Colonic mucosa (tissue), 4 donors: ENCODE data around the gene TNIK. TPM values are rescaled to one million over a fixed set of nuclear protein-coding genes. Genes with fewer than 3 reads are reported as not detected.

Experiments
- DNase-seq: peaks from one replicate; pipeline ENCODE4 v3.0.0-alpha.2; 2020
- H3K27ac ChIP-seq: fragments of 200-600 bp; one replicate; pipeline ENCODE4 v1.8.0; 2021
- H3K27me3 ChIP-seq: fragments of 200-600 bp; one replicate; pipeline ENCODE4 v1.8.0; 2021
- H3K36me3 ChIP-seq: fragments of 200-600 bp; one replicate; pipeline ENCODE4 v1.8.0; 2021
- H3K4me1 ChIP-seq: fragments of 200-600 bp; one replicate; pipeline ENCODE4 v1.8.0; 2021; ENCODE audit warnings: mild to moderate bottlenecking
- H3K4me3 ChIP-seq: fragments of 200-600 bp; one replicate; pipeline ENCODE4 v1.8.0; 2021
- H3K9ac ChIP-seq, 2 donors: one replicate each; pipeline ENCODE4 v1.7.0; 2013; ENCODE audit warnings: control low read depth in 2 of 2, low read depth in 2 of 2, low read length in 2 of 2
- H3K9me3 ChIP-seq: fragments of 200-600 bp; one replicate; pipeline ENCODE4 v1.8.0; 2021
- CTCF ChIP-seq: fragments of 200-600 bp; IDR thresholded peaks from one replicate; pipeline ENCODE4 v1.8.0; 2022; ENCODE audit warnings: antibody characterized with exemption, mild to moderate bottlenecking
- intact Hi-C: fragments of 100-400 bp; cut with DNase I; formaldehyde crosslinking; loops from one replicate; pipeline ENCODE4 v1.14.1; 2022
- total RNA-seq, 2 donors: library from RNA; stranded (reverse); fragmentation: NEBNext Ultra II Directional in 1 of 2; extraction: Animal tissue kit (Norgen Biotek cat#: 25700) in 1 of 2; gene quantifications; one replicate each; pipeline ENCODE4 v1.2.1, GENCODE V29; 2021
- donor health status: healthy.
- donor health status: DM: no; HTN: no; CAD: no.
- donor health status: DM: no; HTN: no; CAD: no.

TNIK gene
- total RNA-seq, 2 donors from 2014 or later = 19.9 to 30.9 TPM

GRCh38 chr3:171116824-171117395 lies 343.3 kb downstream of the TNIK start:
- no peak for TF ChIP-seq CTCF
- DNase-seq = no peak
- no peaks in the 10 kb centered on the region for H3K36me3 ChIP-seq
- H3K4me3 ChIP-seq = no peak overlapping the region
- no peak overlapping the region for H3K27ac ChIP-seq
- no peaks in the 10 kb centered on the region for H3K27me3 ChIP-seq
- no peaks in the 10 kb centered on the region for H3K4me1 ChIP-seq
- intact Hi-C loops = no loop called here
- no peaks in the 10 kb centered on the region for H3K9me3 ChIP-seq
- H3K9ac ChIP-seq = no peak overlapping the region

- no peak for TF ChIP-seq CTCF
- Histone ChIP-seq H3K9me3 (no peaks in the 10 kb centered on the region), H3K9ac (no peak overlapping the region), H3K27me3 (no peaks in the 10 kb centered on the region), H3K4me1 (no peaks in the 10 kb centered on the region), H3K27ac (no peak overlapping the region), H3K4me3 (no peak overlapping the region), H3K36me3 (no peaks in the 10 kb centered on the region)
- DNase-seq = no peak
- intact Hi-C loops = no loop called here
Observed at GRCh38 chr3:171116365-171116764, 343.8 kb downstream of the TNIK start.

GRCh38 chr3:171115667-171116066 lies 344.5 kb downstream of the TNIK start:
- no peak for DNase-seq
- no peaks in the 10 kb centered on the region for H3K9me3 ChIP-seq
- H3K4me1 ChIP-seq = no peaks in the 10 kb centered on the region
- TF ChIP-seq CTCF = no peak
- H3K27ac ChIP-seq = no peak overlapping the region
- no peaks in the 10 kb centered on the region for H3K27me3 ChIP-seq
- H3K9ac ChIP-seq = no peak overlapping the region
- no peaks in the 10 kb centered on the region for H3K36me3 ChIP-seq
- no peak overlapping the region for H3K4me3 ChIP-seq
- intact Hi-C loops = no loop called here

GRCh38 chr3:171113716-171114115 lies 346.5 kb downstream of the TNIK start:
- Histone ChIP-seq H3K27me3 (no peaks in the 10 kb centered on the region), H3K4me3 (no peak overlapping the region), H3K36me3 (no peaks in the 10 kb centered on the region), H3K27ac (no peak overlapping the region), H3K4me1 (no peaks in the 10 kb centered on the region), H3K9ac (no peak overlapping the region), H3K9me3 (no peaks in the 10 kb centered on the region)
- no peak for TF ChIP-seq CTCF
- intact Hi-C loops = no loop called here
- DNase-seq = no peak

- Histone ChIP-seq H3K4me3 (no peak overlapping the region), H3K27ac (no peak overlapping the region), H3K36me3 (no peaks in the 10 kb centered on the region), H3K4me1 (no peaks in the 10 kb centered on the region), H3K9me3 (no peaks in the 10 kb centered on the region), H3K27me3 (no peaks in the 10 kb centered on the region), H3K9ac (no peak overlapping the region)
- DNase-seq = no peak
- TF ChIP-seq CTCF = no peak
- intact Hi-C loops = no loop called here
Observed at GRCh38 chr3:171110715-171111114, 349.5 kb downstream of the TNIK start.

- H3K9me3 ChIP-seq = no peaks in the 10 kb centered on the region
- TF ChIP-seq CTCF = no peak
- H3K4me3 ChIP-seq = no peak overlapping the region
- H3K4me1 ChIP-seq = no peaks in the 10 kb centered on the region
- no peaks in the 10 kb centered on the region for H3K36me3 ChIP-seq
- no peak overlapping the region for H3K9ac ChIP-seq
- no peaks in the 10 kb centered on the region for H3K27me3 ChIP-seq
- intact Hi-C loops = no loop called here
- no peak overlapping the region for H3K27ac ChIP-seq
- no peak for DNase-seq
Observed at GRCh38 chr3:171108066-171108465, 352.1 kb downstream of the TNIK start.
